Fibroblast of upper back skin (primary cell): ENCODE results near the gene ADD3.

Experiments
- DNase-seq: peaks from one replicate; pipeline ENCODE4 v3.0.0-alpha.2; 2013

Gene ADD3

GRCh38 chr10:110160081-110160480 is 152.3 kb downstream of the ADD3 start:
- no peak for DNase-seq

GRCh38 chr10:110160522-110160921 is 152.7 kb downstream of the ADD3 start:
- no peak for DNase-seq

- DNase-seq = no peak
Measured at GRCh38 chr10:110162741-110163145, 155.0 kb downstream of the ADD3 start.

- DNase-seq = no peak
Measured at GRCh38 chr10:110163192-110163773, 155.5 kb downstream of the ADD3 start.

GRCh38 chr10:110163841-110164240 is 156.1 kb downstream of the ADD3 start:
- no peak for DNase-seq

GRCh38 chr10:110165239-110165638 is 157.5 kb downstream of the ADD3 start:
- no peak for DNase-seq

GRCh38 chr10:110167149-110167548 is 159.4 kb downstream of the ADD3 start:
- DNase-seq = no peak

GRCh38 chr10:110168601-110169481 is 161.1 kb downstream of the ADD3 start:
- DNase-seq = no peak

- no peak for DNase-seq
Measured at GRCh38 chr10:110169586-110169985, 161.8 kb downstream of the ADD3 start.

GRCh38 chr10:110170142-110170971 is 162.6 kb downstream of the ADD3 start:
- no peak for DNase-seq

GRCh38 chr10:110171032-110171431 is 163.2 kb downstream of the ADD3 start:
- no peak for DNase-seq

- no peak for DNase-seq
Measured at GRCh38 chr10:110172155-110172554, 164.4 kb downstream of the ADD3 start.

- DNase-seq = no peak
Measured at GRCh38 chr10:110174201-110174600, 166.4 kb downstream of the ADD3 start.

- no peak for DNase-seq
Measured at GRCh38 chr10:110174816-110175215, 167.0 kb downstream of the ADD3 start.

- no peak for DNase-seq
Measured at GRCh38 chr10:110175406-110175805, 167.6 kb downstream of the ADD3 start.

- no peak for DNase-seq
Measured at GRCh38 chr10:110176141-110177030, 168.6 kb downstream of the ADD3 start.

GRCh38 chr10:110179220-110179619 is 171.4 kb downstream of the ADD3 start:
- DNase-seq = no peak

GRCh38 chr10:110181451-110181850 is 173.7 kb downstream of the ADD3 start:
- no peak for DNase-seq

- no peak for DNase-seq
Measured at GRCh38 chr10:110181911-110182310, 174.1 kb downstream of the ADD3 start.

GRCh38 chr10:110184398-110184797 is 176.6 kb downstream of the ADD3 start:
- no peak for DNase-seq
